HepG2 (cell line): Measurements from ENCODE around the gene CTCF. TPM values are rescaled to one million over a fixed set of nuclear protein-coding genes. Genes with fewer than 3 reads are reported as not detected.

Source experiments
- BCLAF1 ChIP-seq: fragments of 450-650 bp; IDR thresholded peaks from 2 replicates; pipeline ENCODE4 v1.6.1; 2017; ENCODE audit warnings: mild to moderate bottlenecking
- BRD4 ChIP-seq: sonication (generic); formaldehyde crosslinking; IDR thresholded peaks from 2 replicates; pipeline ENCODE4 v1.4.0; 2020; ENCODE audit warnings: missing genetic modification reagents
- DR1 ChIP-seq: sonication (generic); formaldehyde crosslinking; IDR thresholded peaks from 2 replicates; pipeline ENCODE4 v1.8.0; 2021; ENCODE audit warnings: mild to moderate bottlenecking, missing genetic modification reagents, inconsistent platforms
- FOXK2 ChIP-seq: fragments of 450-650 bp; IDR thresholded peaks from 2 replicates; pipeline ENCODE4 v1.6.1; 2016
- HBP1 ChIP-seq: IDR thresholded peaks from 2 replicates; pipeline ENCODE4 v1.6.1; 2016; ENCODE audit warnings: low read depth, control low read depth
- IKZF4 ChIP-seq: sonication (generic); formaldehyde crosslinking; IDR thresholded peaks from 2 replicates; pipeline ENCODE4 v1.5.1; 2020; ENCODE audit warnings: borderline replicate concordance, mild to moderate bottlenecking, low read depth, missing genetic modification reagents; ENCODE audit errors: not compliant biosample characterization
- LRRFIP1 ChIP-seq: sonication (generic); formaldehyde crosslinking; conservative IDR thresholded peaks from 2 replicates; pipeline ENCODE4 v1.4.0; 2020; ENCODE audit warnings: missing genetic modification reagents
- NR0B2 ChIP-seq: sonication (generic); formaldehyde crosslinking; IDR thresholded peaks from 2 replicates; pipeline ENCODE4 v1.4.0; 2020; ENCODE audit warnings: mild to moderate bottlenecking, missing genetic modification reagents
- RNF219 ChIP-seq: sonication (generic); formaldehyde crosslinking; IDR thresholded peaks from 2 replicates; pipeline ENCODE4 v1.5.0; 2020; ENCODE audit warnings: mild to moderate bottlenecking, missing genetic modification reagents
- TSC22D2 ChIP-seq: sonication (generic); formaldehyde crosslinking; IDR thresholded peaks from 2 replicates; pipeline ENCODE4 v1.5.1; 2020; ENCODE audit warnings: missing genetic modification reagents, mild to moderate bottlenecking, borderline replicate concordance
- ZFP82 ChIP-seq: sonication (generic); formaldehyde crosslinking; IDR thresholded peaks from 2 replicates; pipeline ENCODE4 v1.5.1; 2020; ENCODE audit warnings: mild to moderate bottlenecking, missing genetic modification reagents, borderline replicate concordance
- ZNF263 ChIP-seq: sonication (generic); formaldehyde crosslinking; IDR thresholded peaks from 2 replicates; pipeline ENCODE4 v1.4.0; 2020; ENCODE audit warnings: missing genetic modification reagents
- ZNF503 ChIP-seq: sonication (generic); formaldehyde crosslinking; IDR thresholded peaks from 2 replicates; pipeline ENCODE4 v1.4.0; 2020; ENCODE audit warnings: missing genetic modification reagents
- ZNF510 ChIP-seq: sonication (generic); formaldehyde crosslinking; IDR thresholded peaks from 2 replicates; pipeline ENCODE4 v1.4.0; 2020; ENCODE audit warnings: low read depth, mild to moderate bottlenecking, missing genetic modification reagents
- ZNF597 ChIP-seq: sonication (generic); formaldehyde crosslinking; IDR thresholded peaks from 2 replicates; pipeline ENCODE4 v1.5.0; 2020; ENCODE audit warnings: missing genetic modification reagents
- ZNF790 ChIP-seq: sonication (generic); formaldehyde crosslinking; IDR thresholded peaks from 2 replicates; pipeline ENCODE4 v1.8.0; 2022; ENCODE audit warnings: missing genetic modification reagents, mild to moderate bottlenecking, borderline replicate concordance
- polyA plus RNA-seq, 8 experiments: library from polyadenylated mRNA; depleted of rRNA in 3 of 8; stranded (reverse) in 7 of 8; unstranded in 1 of 8; fragments of >200 nt; fragmentation: Illumina TruSeq in 4 of 8; extraction: Trizol in 4 of 8; gene quantifications; 2 replicates each; pipeline versions ENCODE4 v1.2.1 to v1.2.3, GENCODE V29; 2011 to 2016; ENCODE audit warnings: low read depth in 4 of 8, missing spikeins in 1 of 8, mixed read lengths in 1 of 8; ENCODE audit not compliant: insufficient read depth in 1 of 8
- total RNA-seq, 5 experiments: library from RNA; depleted of rRNA; stranded (reverse); fragments of >200 nt; fragmentation: Illumina TruSeq; extraction: Trizol; gene quantifications; 2 replicates each; pipeline ENCODE4 v1.2.3, GENCODE V29; 2016; ENCODE audit warnings: low read depth in 1 of 5

CTCF gene
- total and polyA plus RNA-seq, 2 of the 13 experiments (the other 11 are each of a cell fraction or from before 2014, with no cell fraction given): 19.5 to 37.5 TPM

- TF ChIP-seq IKZF4 (peak; percentile 74), FOXK2 (no peak), TSC22D2 (CRISPR knock-in tag) (peak; percentile 95), NR0B2 (0 out of 2 replicates have a peak, but pooled peaks have one; percentile 52), RNF219 (CRISPR knock-in tag) (no peak), ZFP82 (CRISPR knock-in tag) (peak; percentile 86; the same call in 1 of the 2 replicates), ZNF263 (CRISPR knock-in tag) (0 out of 2 replicates have a peak, but pooled peaks have one; percentile 11), ZNF503 (CRISPR knock-in tag) (no peak), BCLAF1 (no peak), DR1 (CRISPR knock-in tag) (no peak), LRRFIP1 (CRISPR knock-in tag) (no peak), ZNF790 (CRISPR knock-in tag) (0 out of 2 replicates have a peak, but pooled peaks have one; percentile 50), ZNF597 (CRISPR knock-in tag) (no peak), HBP1 (CRISPR knock-in tag) (0 out of 2 replicates have a peak, but pooled peaks have one; percentile 76), ZNF510 (CRISPR knock-in tag) (no peak), BRD4 (CRISPR knock-in tag) (no peak)
Observed at GRCh38 chr16:67652578-67653127, 90.3 kb downstream of the CTCF start (continued).
